Panc1 (cell line): Measurements from ENCODE around the gene ELSPBP1.

Experiments
- POLR2AphosphoS5 ChIP-seq: IDR thresholded peaks from 2 replicates; pipeline ENCODE4 v1.6.1; 2012; ENCODE audit warnings: mild to moderate bottlenecking, low read depth, low read length, moderate library complexity
- SIN3A ChIP-seq: IDR thresholded peaks from 2 replicates; pipeline ENCODE4 v1.6.1; 2012; ENCODE audit warnings: low read depth, mild to moderate bottlenecking, low read length, moderate library complexity, borderline replicate concordance; ENCODE audit not compliant: insufficient read depth
- TF ChIP-seq, protein P1 (sequence below): fragments of 450-650 bp; IDR thresholded peaks from 2 replicates; pipeline ENCODE4 v1.5.1; 2017; ENCODE audit warnings: mild to moderate bottlenecking
- TF ChIP-seq, protein P2 (sequence below), 2 experiments: IDR thresholded peaks; 2 replicates each; pipeline ENCODE4 v1.6.1; 2011 to 2012; ENCODE audit warnings: low read depth in 2 of 2, control low read depth in 1 of 2, low read length in 1 of 2, mild to moderate bottlenecking in 1 of 2, moderate library complexity in 1 of 2; ENCODE audit not compliant: insufficient read depth in 1 of 2

- TF ChIP-seq, protein P1, sequence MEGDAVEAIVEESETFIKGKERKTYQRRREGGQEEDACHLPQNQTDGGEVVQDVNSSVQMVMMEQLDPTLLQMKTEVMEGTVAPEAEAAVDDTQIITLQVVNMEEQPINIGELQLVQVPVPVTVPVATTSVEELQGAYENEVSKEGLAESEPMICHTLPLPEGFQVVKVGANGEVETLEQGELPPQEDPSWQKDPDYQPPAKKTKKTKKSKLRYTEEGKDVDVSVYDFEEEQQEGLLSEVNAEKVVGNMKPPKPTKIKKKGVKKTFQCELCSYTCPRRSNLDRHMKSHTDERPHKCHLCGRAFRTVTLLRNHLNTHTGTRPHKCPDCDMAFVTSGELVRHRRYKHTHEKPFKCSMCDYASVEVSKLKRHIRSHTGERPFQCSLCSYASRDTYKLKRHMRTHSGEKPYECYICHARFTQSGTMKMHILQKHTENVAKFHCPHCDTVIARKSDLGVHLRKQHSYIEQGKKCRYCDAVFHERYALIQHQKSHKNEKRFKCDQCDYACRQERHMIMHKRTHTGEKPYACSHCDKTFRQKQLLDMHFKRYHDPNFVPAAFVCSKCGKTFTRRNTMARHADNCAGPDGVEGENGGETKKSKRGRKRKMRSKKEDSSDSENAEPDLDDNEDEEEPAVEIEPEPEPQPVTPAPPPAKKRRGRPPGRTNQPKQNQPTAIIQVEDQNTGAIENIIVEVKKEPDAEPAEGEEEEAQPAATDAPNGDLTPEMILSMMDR, result no peak
- TF ChIP-seq SIN3A (no peak), POLR2AphosphoS5 (no peak)
- TF ChIP-seq, protein P2, sequence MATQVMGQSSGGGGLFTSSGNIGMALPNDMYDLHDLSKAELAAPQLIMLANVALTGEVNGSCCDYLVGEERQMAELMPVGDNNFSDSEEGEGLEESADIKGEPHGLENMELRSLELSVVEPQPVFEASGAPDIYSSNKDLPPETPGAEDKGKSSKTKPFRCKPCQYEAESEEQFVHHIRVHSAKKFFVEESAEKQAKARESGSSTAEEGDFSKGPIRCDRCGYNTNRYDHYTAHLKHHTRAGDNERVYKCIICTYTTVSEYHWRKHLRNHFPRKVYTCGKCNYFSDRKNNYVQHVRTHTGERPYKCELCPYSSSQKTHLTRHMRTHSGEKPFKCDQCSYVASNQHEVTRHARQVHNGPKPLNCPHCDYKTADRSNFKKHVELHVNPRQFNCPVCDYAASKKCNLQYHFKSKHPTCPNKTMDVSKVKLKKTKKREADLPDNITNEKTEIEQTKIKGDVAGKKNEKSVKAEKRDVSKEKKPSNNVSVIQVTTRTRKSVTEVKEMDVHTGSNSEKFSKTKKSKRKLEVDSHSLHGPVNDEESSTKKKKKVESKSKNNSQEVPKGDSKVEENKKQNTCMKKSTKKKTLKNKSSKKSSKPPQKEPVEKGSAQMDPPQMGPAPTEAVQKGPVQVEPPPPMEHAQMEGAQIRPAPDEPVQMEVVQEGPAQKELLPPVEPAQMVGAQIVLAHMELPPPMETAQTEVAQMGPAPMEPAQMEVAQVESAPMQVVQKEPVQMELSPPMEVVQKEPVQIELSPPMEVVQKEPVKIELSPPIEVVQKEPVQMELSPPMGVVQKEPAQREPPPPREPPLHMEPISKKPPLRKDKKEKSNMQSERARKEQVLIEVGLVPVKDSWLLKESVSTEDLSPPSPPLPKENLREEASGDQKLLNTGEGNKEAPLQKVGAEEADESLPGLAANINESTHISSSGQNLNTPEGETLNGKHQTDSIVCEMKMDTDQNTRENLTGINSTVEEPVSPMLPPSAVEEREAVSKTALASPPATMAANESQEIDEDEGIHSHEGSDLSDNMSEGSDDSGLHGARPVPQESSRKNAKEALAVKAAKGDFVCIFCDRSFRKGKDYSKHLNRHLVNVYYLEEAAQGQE (IDR thresholded peaks at IDR 0.05; ENCODE audit: insufficient read depth in 1 of 2, low read depth in 2 of 2, low read length in 1 of 2), result no peak
These were observed 65.9 kb downstream of the ELSPBP1 start for GRCh38 chr19:48060381-48060780.
